NCI-H187 (cell line): ENCODE data around the gene VCX3A.
"Not testable (repeated sequence)": the region's sequence is repeated elsewhere in the genome, so short reads cannot be mapped to it uniquely, and the experiment has no call there.

Experiments
- DNase-seq, 2 experiments: peaks; one replicate each; lab custom pipeline; 2025; lab: John Stamatoyannopoulos, UW

VCX3A gene

GRCh38 chrX:6535018-6535417 is at the start of gene VCX3A:
TSS of gene VCX3A (minus strand) at chrX:6535118. CDS start at chrX:6534497, 621 bp downstream.
- not testable (repeated sequence) for DNase-seq

GRCh38 chrX:6574762-6575161 is 39.8 kb upstream of the VCX3A start:
- no peak for DNase-seq

- DNase-seq: no peak
These were observed 33.1 kb upstream of the VCX3A start for GRCh38 chrX:6568031-6568430.

- no peak for DNase-seq
These were observed 24.1 kb upstream of the VCX3A start for GRCh38 chrX:6558979-6559378.

- DNase-seq: no peak
These were observed 22.8 kb upstream of the VCX3A start for GRCh38 chrX:6557690-6558089.

GRCh38 chrX:6550999-6551398 is 16.1 kb upstream of the VCX3A start:
- no peak for DNase-seq

- no peak for DNase-seq
These were observed 10.8 kb upstream of the VCX3A start for GRCh38 chrX:6545712-6546111.

- no peak for DNase-seq
These were observed 8.3 kb downstream of the VCX3A start for GRCh38 chrX:6526564-6527136.

GRCh38 chrX:6517376-6517775 is 17.5 kb downstream of the VCX3A start:
- no peak for DNase-seq

GRCh38 chrX:6506444-6506843 is 28.5 kb downstream of the VCX3A start:
- no peak for DNase-seq

GRCh38 chrX:6505960-6506359 is 29.0 kb downstream of the VCX3A start:
- DNase-seq: no peak

- DNase-seq: no peak
These were observed 34.2 kb downstream of the VCX3A start for GRCh38 chrX:6500719-6501118.

GRCh38 chrX:6498324-6498723 is 36.6 kb downstream of the VCX3A start:
- DNase-seq: no peak
